Right lung (tissue), 5 donors: ENCODE results near the gene HTRA3. TPM values are rescaled to one million over a fixed set of nuclear protein-coding genes. Genes with fewer than 3 reads are reported as not detected.
A peak's percentile ranks its signal among the peaks of the same experiment; 100 is the strongest.

Source experiments
- DNase-seq, 2 donors: peaks; one replicate each; pipeline ENCODE4 v3.0.0-alpha.2; 2013
- polyA plus RNA-seq, 5 donors: library from polyadenylated mRNA; unstranded; fragments of 120-200 nt; gene quantifications; one replicate each; pipeline versions ENCODE4 v1.2.1 to v1.2.3, GENCODE V29; 2013; ENCODE audit warnings: inconsistent platforms in 1 of 5, low replicate concordance in 1 of 5; ENCODE audit not compliant: insufficient read length in 5 of 5, insufficient read depth in 1 of 5

HTRA3 gene
- polyA plus RNA-seq, 5 donors: 8.6 to 17.7 (median 11.0) TPM

GRCh38 chr4:8233672-8234484 is 35.7 kb upstream of the HTRA3 start:
- DNase-seq: no peak

DNA sequence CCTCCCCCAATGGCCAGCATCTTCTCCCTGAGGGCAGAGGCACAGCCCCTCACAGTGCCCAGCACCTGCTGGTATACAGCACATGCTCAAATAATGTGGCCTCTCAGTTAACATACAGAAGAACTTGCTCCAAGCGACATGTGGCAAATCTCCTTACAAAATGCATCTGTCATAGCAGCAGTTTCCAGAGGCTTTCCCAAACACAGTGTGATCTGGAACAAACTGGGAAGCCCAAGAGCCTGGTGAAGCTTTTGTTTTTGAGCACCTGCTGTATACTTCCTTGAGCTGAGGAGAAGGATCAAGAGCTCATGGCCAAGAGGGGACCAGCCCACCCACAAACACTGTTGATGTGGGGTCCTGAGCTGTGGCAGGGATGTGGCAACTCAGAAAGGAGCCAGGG is 34.8 kb upstream of the HTRA3 start:
- DNase-seq: no peak

DNA sequence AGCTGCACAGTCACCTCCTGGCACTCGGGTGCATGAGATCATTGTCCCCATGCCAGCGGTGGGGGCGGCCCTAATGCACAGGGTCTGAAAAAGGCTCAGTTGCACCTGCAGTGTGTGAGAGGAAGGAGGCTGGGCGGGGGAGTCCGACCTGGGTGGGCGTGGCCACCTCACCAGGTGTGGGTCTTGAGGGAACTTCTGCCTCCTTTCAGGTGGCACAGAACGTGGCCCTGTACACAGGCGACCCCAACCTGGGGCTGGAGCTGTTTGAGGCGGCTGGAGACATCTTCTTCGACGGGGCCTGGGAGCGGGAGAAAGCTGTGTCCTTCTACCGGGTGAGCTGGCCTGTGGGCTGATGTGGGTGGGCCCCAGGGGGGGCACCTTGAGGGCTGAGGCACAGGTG is 34.3 kb upstream of the HTRA3 start:
- DNase-seq: no peak

GRCh38 chr4:8235686-8236085 is 33.9 kb upstream of the HTRA3 start:
- no peak for DNase-seq

GRCh38 chr4:8236106-8236919 is 33.2 kb upstream of the HTRA3 start:
- DNase-seq: no peak

DNA sequence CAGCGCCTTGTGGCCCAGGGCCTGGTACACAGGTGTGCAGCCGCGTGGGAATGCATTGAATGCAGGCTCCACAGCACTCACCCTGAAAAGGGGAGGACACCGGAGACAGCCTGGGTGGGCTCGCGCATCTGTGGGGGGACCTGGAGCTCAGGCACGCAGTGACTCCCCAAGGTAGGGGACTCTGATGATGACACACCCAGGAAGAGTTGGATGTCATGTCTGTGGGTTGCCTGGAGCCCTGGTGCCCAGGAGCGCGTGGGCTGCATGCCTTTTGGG is 32.7 kb upstream of the HTRA3 start:
- DNase-seq: no peak

- DNase-seq: no peak
Observed at GRCh38 chr4:8237256-8237989, 32.1 kb upstream of the HTRA3 start.

- DNase-seq: no peak
Observed at GRCh38 chr4:8238036-8238511, 31.5 kb upstream of the HTRA3 start.

DNA sequence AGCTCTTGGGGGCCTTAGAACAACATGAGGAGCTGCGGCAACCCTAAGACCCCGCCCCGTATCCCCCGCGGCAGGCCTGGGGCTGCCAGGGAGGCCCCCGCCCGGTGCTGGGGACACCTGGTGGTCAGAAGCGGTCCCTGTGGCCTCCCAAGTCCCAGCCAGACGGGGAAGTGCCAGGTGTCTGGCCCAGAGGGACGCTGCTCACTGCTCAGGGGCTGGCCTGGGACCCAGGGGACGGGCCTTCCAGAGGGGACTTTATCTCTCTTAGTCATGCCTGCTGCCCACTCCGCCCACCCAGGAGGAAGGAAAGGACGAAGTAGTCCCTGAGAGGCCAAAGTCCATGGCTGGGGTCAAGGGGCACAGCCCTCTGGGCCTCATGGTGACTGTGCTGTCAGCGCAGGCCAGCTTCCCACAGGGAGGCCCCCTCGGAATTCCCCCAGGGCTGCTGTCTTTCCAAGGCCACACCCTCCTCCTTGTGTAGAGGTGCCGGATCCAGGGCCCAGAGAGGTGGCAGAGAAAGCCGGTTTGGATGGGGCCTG is 31.0 kb upstream of the HTRA3 start:
- DNase-seq: no peak

DNA sequence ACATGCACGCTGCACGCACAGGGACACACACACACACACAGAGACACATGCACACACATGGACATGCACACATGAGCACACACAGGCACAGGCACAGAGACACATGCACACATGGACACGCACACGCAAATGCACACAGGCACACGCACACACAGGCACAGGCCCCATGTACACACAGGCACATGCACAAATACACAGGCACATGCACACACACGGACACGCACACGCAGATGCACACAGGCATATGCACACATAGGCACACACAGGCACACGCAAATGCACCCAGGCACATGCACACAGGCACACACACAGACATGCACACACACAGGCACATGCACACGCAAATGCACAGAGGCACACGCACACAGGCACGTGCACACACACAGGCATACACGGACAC is 30.3 kb upstream of the HTRA3 start:
- DNase-seq: no peak

GRCh38 chr4:8239661-8240060 is 29.9 kb upstream of the HTRA3 start:
- no peak for DNase-seq

GRCh38 chr4:8240211-8241041 is 29.1 kb upstream of the HTRA3 start:
- DNase-seq: no peak

GRCh38 chr4:8241211-8241779 is 28.3 kb upstream of the HTRA3 start:
- no peak for DNase-seq

- peak; percentile 85 to 91 for DNase-seq
Observed at GRCh38 chr4:8241895-8242696, 27.5 kb upstream of the HTRA3 start.

DNA sequence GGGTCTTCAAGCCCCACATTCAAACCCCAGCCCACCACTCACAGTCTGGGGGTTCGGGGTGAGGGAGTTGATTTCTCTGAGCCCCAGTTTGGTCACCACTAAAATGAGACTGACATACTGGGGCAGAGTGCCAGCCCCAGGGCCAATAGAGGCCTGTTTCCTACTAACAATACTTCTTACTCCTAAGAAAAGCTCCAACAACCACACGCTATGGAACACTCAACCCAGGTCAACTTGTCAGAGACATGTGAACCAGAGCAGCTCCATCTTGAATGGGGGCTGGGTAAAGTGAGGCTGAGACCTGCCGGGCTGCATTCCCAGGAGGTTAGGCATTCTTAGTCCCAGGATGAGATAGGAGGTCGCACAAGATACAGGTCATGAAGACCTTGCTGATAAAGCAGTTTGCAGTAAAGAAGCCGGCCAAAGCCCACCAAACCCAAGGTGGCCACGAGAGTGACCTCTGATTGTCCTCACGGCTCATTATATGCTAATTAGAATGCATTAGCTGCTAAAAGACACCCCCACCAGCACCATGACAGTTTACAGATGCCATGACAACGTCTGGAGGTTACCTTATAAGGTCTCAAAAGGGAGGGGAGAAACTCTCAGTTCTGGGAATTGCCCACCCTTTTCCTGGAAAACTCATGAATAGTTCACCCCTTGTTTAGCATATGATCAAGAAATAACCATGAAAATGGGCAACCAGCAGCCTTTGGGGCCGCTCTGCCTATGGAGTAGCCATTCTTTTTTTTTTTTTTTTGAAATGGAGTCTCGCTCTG is 26.6 kb upstream of the HTRA3 start:
- no peak for DNase-seq

GRCh38 chr4:8244001-8244757 is 25.4 kb upstream of the HTRA3 start:
- DNase-seq: no peak

GRCh38 chr4:8244931-8245460 is 24.6 kb upstream of the HTRA3 start:
- DNase-seq: no peak
